ENCODE data around the gene TEFM. TPM values are rescaled to one million over a fixed set of nuclear protein-coding genes. Genes with fewer than 3 reads are reported as not detected.

The TEFM gene
- total RNA-seq, 1 donor from 2014 or later, result 14.2 TPM

Other genes starting within 250 kb of the TEFM start
- 6.1 TPM for gene CRLF3, start 81.5 kb downstream of the TEFM start, total RNA-seq
- gene ATAD5, start 74.3 kb downstream of the TEFM start, total RNA-seq, result 0.50 TPM
- 8.0 TPM for gene ADAP2, start 15.7 kb upstream of the TEFM start, total RNA-seq
- gene RNF135, start 64.8 kb upstream of the TEFM start, total RNA-seq, result 4.1 TPM
- gene NF1, start 188.7 kb upstream of the TEFM start, total RNA-seq, result 37.8 TPM